Hepatocyte (in vitro differentiated cells): ENCODE data around the gene HOXB6. TPM values are rescaled to one million over a fixed set of nuclear protein-coding genes. Genes with fewer than 3 reads are reported as not detected.

Experiments used
- DNase-seq: peaks from one replicate; pipeline ENCODE4 v3.0.0-alpha.2; 2016; ENCODE audit warnings: low spot score
- H2AFZ ChIP-seq: fragments of 200-600 bp; sonication (generic); 2 replicates; pipeline ENCODE4 v1.6.0; 2016; ENCODE audit warnings: antibody characterized with exemption, mild to moderate bottlenecking
- H3K27ac ChIP-seq: fragments of 200-600 bp; sonication (generic); 2 replicates; pipeline ENCODE4 v1.5.1; 2016; ENCODE audit warnings: mild to moderate bottlenecking
- H3K27me3 ChIP-seq: fragments of 200-600 bp; sonication (generic); 2 replicates; pipeline ENCODE4 v1.6.1; 2016
- H3K36me3 ChIP-seq: fragments of 200-600 bp; sonication (generic); replicated peaks from 2 replicates; pipeline ENCODE4 v1.5.1; 2016; ENCODE audit warnings: low read depth; ENCODE audit not compliant: insufficient read depth
- H3K4me1 ChIP-seq: fragments of 200-600 bp; sonication (generic); 2 replicates; pipeline ENCODE4 v1.5.1; 2016; ENCODE audit warnings: mild to moderate bottlenecking, moderate library complexity; ENCODE audit not compliant: insufficient read depth
- H3K4me2 ChIP-seq: fragments of 200-600 bp; sonication (generic); 2 replicates; pipeline ENCODE4 v1.6.0; 2016
- H3K4me3 ChIP-seq: fragments of 200-600 bp; sonication (generic); 2 replicates; pipeline ENCODE4 v1.5.1; 2016; ENCODE audit warnings: mild to moderate bottlenecking
- H3K79me2 ChIP-seq: fragments of 200-600 bp; sonication (generic); 2 replicates; pipeline ENCODE4 v1.6.0; 2017; ENCODE audit warnings: mild to moderate bottlenecking
- H3K9me2 ChIP-seq: fragments of 200-600 bp; sonication (generic); replicated peaks from 2 replicates; pipeline ENCODE4 v1.6.0; 2017; ENCODE audit warnings: mild to moderate bottlenecking; ENCODE audit not compliant: insufficient read depth
- H3K9me3 ChIP-seq: fragments of 200-600 bp; sonication (generic); 2 replicates; pipeline ENCODE4 v1.5.1; 2016; ENCODE audit warnings: low read depth, mild to moderate bottlenecking
- H4K20me1 ChIP-seq: fragments of 200-600 bp; sonication (generic); 2 replicates; pipeline ENCODE4 v1.6.0; 2016; ENCODE audit warnings: mild to moderate bottlenecking; ENCODE audit not compliant: insufficient read depth, poor library complexity, severe bottlenecking
- EZH2 ChIP-seq: fragments of 200-600 bp; sonication (generic); IDR thresholded peaks from 2 replicates; pipeline ENCODE4 v1.6.1; 2016; ENCODE audit warnings: antibody characterized with exemption, mild to moderate bottlenecking, borderline replicate concordance
- EZH2phosphoT487 ChIP-seq: fragments of 200-600 bp; sonication (generic); IDR thresholded peaks from one replicate; pipeline ENCODE4 v1.6.1; 2018; ENCODE audit warnings: antibody characterized with exemption, mild to moderate bottlenecking, low read depth, moderate library complexity; ENCODE audit not compliant: unreplicated experiment, severe bottlenecking
- WGBS: methylation state at CpG from one replicate; pipeline ENCODE4 v1.1.6; 2016; ENCODE audit warnings: low lambda C conversion rate; ENCODE audit errors: missing lambda C conversion rate; 5-methylcytosine and 5-hydroxymethylcytosine counted together
- polyA plus RNA-seq: library from polyadenylated mRNA; unstranded; fragments of >200 nt; fragmentation: Nextera tagmentation; extraction: Ambion mirVana; gene quantifications from 2 replicates; pipeline ENCODE4 v1.2.1, GENCODE V29; 2016
- total RNA-seq: library from RNA; depleted of rRNA; stranded (reverse); fragments of >200 nt; gene quantifications from 2 replicates; pipeline ENCODE4 v1.2.3, GENCODE V29; 2014
- TF ChIP-seq, protein P1 (sequence below): fragments of 200-600 bp; sonication (generic); IDR thresholded peaks from 2 replicates; pipeline ENCODE4 v1.5.1; 2016; ENCODE audit warnings: antibody characterized with exemption, mild to moderate bottlenecking; ENCODE audit not compliant: poor library complexity

HOXB6 gene
- total and polyA plus RNA-seq, 2 experiments from 2014 or later: 4.8 to 7.7 TPM

DNA sequence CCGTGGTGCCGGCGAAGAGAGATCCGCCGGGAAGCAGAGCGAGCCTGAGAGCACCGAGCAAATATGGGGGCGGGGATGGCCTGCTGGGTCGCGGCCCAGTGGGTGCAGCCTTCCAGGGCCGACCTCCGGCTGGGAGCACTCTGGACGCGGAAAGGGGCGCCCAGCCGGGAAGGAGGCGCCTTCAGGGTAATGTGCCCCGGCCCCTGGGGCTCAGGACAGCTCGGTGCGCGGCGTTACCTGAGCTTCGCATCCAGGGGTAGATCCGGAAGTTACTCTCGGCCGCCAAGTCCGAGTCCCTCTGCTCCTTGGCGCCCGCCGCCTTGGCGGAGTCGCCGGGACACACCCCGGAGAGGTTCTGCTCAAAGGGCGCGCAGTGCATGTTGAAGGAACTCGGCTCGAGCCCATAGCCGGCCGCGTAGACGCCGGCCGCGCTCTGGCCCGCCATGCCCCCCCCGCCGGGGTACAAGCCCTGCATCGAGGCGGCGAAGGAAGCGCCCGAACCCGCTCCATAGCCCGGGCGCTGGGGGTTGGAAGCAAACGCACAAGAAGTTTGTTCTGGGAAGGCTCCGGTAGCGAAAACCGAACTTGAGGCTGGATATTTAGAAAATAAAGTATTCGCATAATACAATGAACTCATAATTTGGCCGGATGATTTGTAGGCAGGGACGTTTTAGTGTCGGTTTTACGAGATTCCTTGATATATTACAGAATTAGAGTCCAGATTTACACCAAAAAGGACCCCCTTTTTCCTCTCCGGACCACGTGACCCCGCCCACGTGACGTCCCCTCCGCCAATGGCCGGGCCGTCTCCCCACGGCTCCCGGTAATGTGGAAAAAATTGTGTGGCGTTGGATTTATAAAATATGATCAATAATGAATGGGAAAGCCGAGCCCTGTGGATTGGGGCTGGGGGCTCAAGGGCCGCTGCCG lies 5.8 kb upstream of the HOXB6 start, which contains the start of gene HOXB7:
Gene HOXB7, minus strand, starts transcription at position 736 of the 930 bp plus-strand sequence. Its CDS starts 99 bp downstream, at position 637.
- WGBS: 3% methylated on average over 78 of the region's 79 CpGs
- no peaks in the 10 kb centered on the region for H4K20me1 ChIP-seq
- H3K79me2 ChIP-seq: no peaks in the 10 kb centered on the region
- DNase-seq: peak; percentile 65
- peak within 1 kb of the TSS; percentile 80 for H2AFZ ChIP-seq
- peak within 1 kb of the TSS; percentile 78 for H3K4me2 ChIP-seq
- no peaks in the 10 kb centered on the region for H3K4me1 ChIP-seq
- no peaks in the 10 kb centered on the region for H3K9me2 ChIP-seq
- H3K4me3 ChIP-seq: peak within 1 kb of the TSS; percentile 28
- H3K36me3 ChIP-seq: no peaks in the 10 kb centered on the region
- no peaks in the 10 kb centered on the region for H3K9me3 ChIP-seq
- TF ChIP-seq EZH2phosphoT487: peak; percentile 64
- peak; percentile 96 for TF ChIP-seq EZH2
- TF ChIP-seq, protein P1, sequence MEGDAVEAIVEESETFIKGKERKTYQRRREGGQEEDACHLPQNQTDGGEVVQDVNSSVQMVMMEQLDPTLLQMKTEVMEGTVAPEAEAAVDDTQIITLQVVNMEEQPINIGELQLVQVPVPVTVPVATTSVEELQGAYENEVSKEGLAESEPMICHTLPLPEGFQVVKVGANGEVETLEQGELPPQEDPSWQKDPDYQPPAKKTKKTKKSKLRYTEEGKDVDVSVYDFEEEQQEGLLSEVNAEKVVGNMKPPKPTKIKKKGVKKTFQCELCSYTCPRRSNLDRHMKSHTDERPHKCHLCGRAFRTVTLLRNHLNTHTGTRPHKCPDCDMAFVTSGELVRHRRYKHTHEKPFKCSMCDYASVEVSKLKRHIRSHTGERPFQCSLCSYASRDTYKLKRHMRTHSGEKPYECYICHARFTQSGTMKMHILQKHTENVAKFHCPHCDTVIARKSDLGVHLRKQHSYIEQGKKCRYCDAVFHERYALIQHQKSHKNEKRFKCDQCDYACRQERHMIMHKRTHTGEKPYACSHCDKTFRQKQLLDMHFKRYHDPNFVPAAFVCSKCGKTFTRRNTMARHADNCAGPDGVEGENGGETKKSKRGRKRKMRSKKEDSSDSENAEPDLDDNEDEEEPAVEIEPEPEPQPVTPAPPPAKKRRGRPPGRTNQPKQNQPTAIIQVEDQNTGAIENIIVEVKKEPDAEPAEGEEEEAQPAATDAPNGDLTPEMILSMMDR: no peak
- peaks cover 96% of the 10 kb centered on the region for H3K27me3 ChIP-seq
- peak within 1 kb of the TSS; percentile 77 for H3K27ac ChIP-seq

DNA sequence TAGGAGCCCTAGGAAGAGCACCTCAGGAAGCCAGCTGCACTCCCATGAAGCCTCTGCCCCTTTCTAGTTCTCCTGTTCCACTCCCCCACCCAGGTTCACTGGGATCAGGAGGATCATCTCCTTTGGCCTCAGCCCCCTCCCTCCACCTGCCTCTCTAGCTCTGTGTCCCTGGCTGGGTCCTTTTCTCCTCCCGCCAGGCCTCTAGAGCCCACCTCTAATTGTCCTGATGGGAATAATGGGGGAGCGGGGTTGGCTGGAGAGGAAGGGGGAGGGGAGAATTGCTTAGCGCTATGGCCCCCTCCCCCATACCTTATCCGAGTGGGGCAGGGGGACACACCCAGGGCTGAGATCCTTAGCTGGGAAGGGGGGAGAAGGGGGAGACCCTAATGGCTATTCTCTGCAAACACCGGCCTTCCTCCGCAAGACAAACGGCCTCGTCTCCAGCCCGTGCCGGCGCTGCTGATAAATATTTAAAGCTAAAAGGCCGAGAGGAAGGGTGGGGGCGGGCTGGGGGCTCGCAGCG lies 5.0 kb upstream of the HOXB6 start:
- peaks cover 96% of the 10 kb centered on the region for H3K27me3 ChIP-seq
- no peaks in the 10 kb centered on the region for H3K36me3 ChIP-seq
- no peak for DNase-seq
- no peaks in the 10 kb centered on the region for H4K20me1 ChIP-seq
- peak overlapping the region; percentile 77 for H3K27ac ChIP-seq
- no peaks in the 10 kb centered on the region for H3K9me2 ChIP-seq
- 15% methylated on average over 5 of the region's 15 CpGs for WGBS
- H2AFZ ChIP-seq: peak overlapping the region; percentile 80
- peak overlapping the region; percentile 11 for H3K4me3 ChIP-seq
- H3K4me2 ChIP-seq: peak overlapping the region; percentile 78
- no peaks in the 10 kb centered on the region for H3K9me3 ChIP-seq
- TF ChIP-seq EZH2phosphoT487 (no peak), EZH2 (no peak)
- TF ChIP-seq, protein P1: no peak
- H3K4me1 ChIP-seq: no peaks in the 10 kb centered on the region
- H3K79me2 ChIP-seq: no peaks in the 10 kb centered on the region

DNA sequence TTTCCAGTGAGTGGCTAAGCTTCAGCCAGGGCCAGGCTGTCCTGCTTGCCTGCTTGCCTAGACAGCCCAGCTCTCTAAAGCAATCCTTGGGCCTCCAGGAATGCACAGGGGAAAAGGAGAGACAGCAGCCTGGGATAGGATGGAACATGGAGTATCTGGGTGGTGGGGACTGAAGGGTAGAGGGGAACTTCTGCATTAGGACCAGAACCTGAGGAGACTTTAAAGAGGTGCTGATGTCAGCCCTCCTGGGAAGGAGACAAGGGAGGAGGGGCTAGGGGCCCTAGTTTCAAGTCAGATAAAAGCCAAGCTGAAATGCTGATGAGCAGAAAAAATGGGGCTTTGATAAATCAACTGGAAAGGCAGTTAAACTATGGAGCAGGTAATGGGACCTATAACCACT lies 4.2 kb upstream of the HOXB6 start:
- DNase-seq: no peak
- Histone ChIP-seq H3K79me2 (no peaks in the 10 kb centered on the region), H4K20me1 (no peaks in the 10 kb centered on the region), H3K4me3 (no peak overlapping the region), H3K4me1 (no peaks in the 10 kb centered on the region), H3K9me2 (no peaks in the 10 kb centered on the region), H3K36me3 (no peaks in the 10 kb centered on the region), H3K9me3 (no peaks in the 10 kb centered on the region), H3K4me2 (peak overlapping the region; percentile 78), H3K27me3 (peaks cover 96% of the 10 kb centered on the region), H3K27ac (peak overlapping the region; percentile 77), H2AFZ (no peak overlapping the region)
- TF ChIP-seq EZH2: no peak
- TF ChIP-seq, protein P1: no peak
- TF ChIP-seq EZH2phosphoT487: no peak
